ENCODE data around the gene HES5.
A peak's percentile ranks its signal among the peaks of the same experiment; 100 is the strongest.

The HES5 gene

DNA sequence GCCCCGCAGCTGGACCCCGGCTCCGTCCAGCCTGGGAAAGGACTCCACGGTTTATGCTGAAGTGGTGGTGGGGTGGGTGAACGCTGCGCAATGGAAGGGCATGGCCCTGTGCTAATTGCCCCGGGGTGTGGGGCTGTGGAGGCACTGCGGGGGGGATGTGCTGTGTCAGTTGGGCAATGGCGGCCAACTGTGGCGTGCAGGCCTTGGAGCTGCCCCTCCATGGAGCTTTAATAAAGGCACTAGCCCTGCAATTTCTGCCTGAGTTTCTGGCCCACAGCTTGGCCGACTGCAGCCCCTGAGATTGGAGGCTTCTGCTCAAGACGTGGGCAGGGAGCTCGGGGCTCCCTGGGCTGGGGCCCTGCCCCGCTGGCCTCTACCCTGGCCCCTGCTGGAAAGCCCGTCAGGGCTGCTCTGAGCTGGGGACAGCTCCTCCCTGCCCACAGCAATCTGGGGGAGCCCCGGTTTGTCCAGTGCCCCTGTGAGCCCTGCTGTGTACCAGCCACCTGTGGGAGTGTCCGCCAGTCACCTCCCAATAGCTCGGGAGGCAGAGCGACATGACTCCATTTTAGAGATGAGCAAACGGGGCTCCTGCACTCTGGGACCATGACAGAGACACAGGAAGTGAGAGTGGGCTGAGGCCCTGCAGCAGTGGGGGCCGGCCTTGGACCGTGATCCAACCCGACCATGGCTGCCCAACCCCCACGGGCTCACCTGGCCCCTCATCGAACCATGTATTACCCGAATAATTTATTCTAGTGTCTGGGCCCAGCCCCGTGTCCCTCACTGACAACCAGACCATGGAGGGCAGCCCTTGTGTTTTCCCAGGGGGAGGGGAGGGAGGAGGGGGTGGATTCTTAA is 17.4 kb upstream of the HES5 start:
- DNase-seq (ENCODE audit: low read depth, low spot score) = peak; percentile 39

DNA sequence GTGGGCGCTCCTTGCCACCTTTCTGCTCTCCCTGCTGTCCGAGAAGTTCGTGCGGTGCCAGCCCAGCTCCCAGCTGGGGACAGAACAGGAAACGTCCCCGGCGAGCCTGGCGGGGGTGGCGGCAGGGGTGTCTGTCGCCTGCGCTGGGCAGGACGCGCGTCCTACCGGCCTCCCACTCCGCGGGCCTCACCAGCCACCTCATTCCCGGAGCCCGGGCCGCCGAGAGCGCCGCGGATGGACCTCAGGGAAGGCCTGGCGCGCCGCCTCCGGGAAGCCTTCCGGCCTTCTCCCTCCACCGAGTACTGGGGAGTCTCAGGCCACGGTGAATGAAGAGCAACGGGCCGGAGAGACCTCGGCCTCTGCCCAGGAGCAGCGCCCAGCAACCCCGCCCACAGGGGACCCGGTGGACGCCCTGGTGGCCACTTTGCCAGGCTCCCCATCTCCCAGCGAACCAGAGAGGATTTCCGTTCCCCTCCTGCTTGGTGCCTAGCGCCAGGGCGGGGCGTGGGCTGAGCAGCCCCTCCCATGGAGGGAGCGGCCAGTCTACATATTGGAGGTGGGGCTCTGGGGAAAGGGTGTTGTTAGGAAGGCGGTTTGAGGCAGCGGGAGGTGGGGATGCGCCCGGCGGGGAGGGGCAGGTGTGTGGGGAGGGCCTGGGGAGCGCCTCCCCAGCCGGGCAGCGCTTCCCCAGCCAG is 16.6 kb upstream of the HES5 start:
- DNase-seq (ENCODE audit: low read depth, low spot score) = peak; percentile 91

DNA sequence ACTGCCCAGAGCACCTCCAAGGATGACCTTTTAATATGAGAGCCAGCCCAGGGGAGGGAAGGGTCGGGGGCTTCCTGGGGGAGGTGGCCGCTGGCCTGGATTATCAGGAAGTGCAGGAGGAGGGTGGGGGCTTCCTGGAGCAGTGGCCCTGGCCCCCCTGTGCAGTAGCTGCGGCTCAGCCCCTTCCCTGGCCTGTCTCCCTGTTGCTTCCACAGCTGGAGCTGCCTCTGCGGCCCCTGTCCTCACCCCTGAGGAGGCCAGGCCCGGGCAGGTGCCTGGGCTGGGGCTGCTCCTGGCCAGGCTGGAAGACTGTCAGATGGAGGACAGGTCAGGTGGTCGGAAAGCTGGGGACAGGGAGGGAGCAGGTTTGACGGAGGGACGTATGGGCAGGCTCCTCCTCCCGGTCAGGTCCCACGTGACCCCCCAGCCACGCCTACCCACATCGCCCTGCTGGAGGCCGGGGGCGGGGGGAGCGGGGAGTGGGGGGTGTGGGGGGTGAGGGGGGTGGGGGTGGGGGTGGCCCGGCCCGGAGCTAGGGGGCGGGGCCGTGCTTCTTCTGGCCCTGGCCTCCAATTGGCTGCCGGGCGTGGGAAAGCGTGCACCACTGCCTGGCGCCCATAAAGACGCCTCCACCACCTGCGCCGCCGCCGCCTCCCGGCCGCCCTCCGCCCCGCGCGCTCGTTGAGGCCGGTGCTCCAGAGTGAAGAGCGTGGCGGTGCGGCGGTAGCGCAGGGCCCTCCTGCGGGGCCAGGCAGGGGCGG is 15.9 kb upstream of the HES5 start:
- DNase-seq (ENCODE audit: low read depth, low spot score) = peak; percentile 93

DNA sequence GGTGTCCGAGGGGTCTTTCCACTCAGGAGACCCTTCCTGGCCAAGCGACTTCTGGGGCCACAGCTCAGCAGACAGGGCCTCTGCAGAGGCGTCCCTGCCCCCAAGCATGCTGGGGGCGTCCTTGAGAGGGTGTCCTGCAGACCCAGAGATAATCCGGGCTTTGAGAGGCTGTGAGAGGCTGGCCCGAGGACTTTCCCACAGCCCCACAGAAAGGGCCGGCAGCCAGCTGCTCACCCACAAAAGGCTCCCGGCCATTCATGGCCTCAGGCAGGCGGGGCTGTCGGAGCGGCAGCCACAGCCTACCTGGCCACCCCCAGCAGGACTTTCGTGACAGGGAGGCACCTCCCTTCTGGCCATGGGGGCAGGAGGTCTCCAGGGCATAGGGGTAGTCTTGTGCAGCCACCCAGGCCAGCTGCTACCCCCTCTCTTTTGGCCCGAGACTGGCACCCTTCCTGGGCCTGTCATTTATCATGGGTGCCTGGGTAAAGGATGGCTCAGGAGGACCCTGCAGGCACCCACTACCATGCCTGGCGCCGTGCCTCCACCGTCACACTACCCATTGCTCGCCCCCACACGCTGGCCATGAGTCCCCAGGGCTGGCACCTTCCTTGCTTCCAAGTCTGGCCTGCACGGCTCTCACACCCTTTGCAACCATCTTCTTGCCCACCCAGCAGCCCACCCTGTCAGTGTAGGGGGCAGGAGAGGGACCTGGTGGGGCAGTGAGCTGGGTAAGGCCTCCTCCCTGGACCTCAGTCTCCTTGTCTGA is 15.0 kb upstream of the HES5 start:
- no peak for DNase-seq (ENCODE audit: low read depth, low spot score)

DNA sequence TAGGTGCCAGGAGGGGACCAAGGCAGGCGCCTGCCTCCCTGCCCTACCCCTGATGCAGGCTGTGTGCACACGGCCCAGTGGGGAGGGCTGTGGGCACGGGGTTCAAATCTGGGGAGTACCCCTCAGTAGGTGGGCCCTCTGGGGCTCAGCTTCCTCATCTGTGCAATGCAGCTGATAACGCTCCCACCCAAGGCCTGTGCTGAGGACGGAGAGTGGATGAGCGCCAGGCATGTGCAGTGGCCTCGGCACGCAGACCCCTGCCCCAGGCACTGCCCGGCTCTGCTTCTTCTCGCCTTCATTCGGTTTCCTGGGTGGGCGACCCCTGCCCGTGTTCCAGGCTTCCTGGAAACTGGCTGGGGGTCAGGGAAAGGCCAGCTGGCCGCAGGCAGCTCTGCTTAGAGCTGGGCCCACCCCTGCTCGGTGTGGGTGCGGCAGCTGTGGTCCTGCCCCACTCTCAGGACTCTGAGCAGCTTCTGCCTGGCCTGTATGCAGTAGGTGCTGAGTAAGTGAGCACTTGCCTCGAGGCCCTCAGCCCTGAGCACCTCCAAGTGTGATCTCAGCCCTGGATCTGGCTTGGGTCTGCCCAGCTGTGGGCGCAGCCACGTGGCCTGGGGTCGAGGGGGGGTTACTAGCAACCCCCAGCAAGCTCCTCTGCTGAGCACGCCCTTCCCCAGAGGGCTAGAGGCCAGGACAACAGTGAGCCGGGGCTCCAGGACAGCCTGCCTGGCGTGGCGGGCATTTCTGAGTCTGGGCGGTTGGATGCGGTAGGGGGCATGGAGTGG is 14.2 kb upstream of the HES5 start:
- peak; percentile 41 for DNase-seq (ENCODE audit: low read depth, low spot score)

DNA sequence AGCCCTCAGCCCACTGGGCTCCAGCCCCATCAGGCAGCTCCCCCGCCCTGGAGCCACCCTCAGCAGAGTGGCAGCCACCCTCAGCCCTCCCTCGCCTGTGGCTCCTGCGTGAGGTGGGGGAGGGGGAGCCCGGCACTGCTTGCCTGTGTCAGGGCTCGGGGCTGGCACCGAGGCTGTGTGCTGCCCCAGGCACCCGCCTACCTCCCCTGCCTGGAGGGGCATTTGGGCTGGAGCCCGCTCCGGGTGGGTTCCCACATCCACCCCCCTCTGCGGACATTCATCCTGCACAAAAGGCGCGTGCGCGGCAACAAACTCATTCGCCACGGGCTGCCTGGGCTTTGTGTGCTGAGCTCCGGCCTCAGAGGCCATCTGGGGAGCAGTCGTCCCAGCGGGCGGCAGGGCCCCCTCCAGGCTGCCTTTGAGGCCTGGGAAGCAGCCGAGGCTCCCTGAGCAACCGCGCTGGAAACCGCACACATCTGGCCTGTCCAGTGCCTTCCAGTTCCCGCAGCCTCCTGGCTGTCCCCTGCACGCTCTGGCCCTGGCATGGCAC is 13.6 kb upstream of the HES5 start:
- peak; percentile 37 for DNase-seq (ENCODE audit: low read depth, low spot score)

DNA sequence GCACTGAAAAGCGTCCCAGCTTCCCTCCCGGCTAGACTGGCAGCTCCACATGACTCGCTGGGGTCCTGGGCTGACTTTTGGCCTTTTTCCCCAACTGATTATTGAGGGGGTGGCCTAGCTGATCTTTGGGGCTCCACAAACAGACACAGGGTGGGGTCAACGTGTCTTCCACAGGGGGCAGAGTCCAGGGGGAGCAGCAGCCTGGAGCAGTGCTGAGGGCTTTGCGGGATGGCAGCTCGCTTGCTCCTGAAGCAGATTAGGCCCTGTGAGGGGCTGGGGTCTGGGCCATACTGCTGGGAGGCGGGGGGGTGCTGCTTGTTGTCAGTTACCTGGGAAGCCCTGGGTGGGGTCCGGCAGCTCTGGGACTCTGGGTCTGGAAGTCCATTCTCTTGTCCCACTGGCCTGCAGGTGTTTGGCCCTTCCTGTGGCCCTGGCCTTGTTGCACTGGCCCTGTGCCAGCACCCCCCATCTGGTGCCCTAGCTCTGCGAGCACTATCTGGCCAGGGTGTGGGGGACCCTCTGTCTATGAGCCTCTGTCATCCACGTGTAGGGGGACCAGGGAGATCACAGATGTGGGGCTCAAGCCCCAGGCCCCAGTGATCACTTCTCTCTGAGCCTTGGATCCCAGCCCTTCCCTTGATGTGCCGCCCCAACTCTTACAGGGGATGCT is 12.3 kb upstream of the HES5 start:
- no peak for DNase-seq (ENCODE audit: low read depth, low spot score)

DNA sequence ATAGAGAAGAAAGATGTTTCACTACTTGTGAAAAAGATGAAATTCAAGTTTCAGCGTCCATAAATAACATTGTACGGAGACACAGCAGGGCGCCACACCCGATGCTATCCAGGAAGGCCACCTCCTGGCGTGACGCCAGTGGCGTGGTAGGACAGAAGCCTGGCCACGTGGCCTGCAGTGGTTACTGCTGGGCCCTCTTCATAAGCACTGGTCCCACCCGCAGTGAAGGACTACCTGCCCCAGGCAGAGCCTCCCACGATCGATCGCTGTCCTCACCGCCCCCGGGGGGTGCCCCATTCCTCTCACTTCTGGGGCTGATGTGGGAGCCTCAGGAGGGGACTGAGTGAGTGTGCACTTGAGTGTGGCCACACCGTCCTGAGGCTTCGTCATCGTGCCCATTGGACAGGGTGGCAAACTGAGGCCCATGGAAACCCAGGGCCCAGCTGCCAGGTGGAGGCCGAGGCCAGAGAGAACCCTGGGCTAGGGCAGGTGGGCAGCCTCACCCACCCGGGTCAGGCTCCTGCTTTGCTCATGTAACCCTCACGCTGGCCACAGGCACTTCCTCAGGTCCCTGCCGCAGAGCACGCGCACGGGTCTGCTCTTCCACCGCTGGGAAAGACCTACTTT is 11.7 kb upstream of the HES5 start:
- no peak for DNase-seq (ENCODE audit: low read depth, low spot score)

DNA sequence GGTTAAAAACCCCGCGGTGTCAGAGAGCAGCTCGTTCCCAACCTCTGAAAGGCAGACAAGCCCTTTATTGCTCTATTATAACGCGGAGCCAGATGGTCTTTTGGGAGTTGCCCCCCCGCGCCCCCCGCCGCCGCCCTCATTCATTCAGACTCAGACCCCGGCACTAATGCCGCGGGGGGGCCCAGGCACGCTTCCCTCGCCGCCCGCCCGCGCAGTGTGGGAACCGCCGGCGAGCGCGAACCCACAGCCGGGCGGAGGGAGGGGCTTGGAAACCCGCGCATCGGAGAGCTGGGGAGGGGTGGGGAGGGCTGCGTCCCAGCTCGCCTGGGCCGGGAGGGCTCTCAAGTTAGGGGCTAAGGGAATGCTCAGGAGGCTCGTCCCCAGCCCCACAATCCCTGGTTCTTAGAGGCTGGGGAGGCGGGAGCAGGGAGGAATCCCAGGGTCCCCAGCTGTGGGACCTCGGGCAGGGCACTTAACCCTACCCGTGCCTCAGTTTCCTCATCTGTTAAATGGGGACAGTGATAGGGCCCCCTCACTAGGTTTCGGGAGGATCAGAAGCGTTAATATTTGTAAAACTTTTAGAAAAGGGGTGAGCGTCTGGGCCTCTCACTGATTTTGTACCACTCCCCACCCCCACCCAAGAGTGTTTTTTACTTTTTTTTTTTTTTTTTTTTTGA is 10.9 kb upstream of the HES5 start:
- DNase-seq (ENCODE audit: low read depth, low spot score) = no peak

DNA sequence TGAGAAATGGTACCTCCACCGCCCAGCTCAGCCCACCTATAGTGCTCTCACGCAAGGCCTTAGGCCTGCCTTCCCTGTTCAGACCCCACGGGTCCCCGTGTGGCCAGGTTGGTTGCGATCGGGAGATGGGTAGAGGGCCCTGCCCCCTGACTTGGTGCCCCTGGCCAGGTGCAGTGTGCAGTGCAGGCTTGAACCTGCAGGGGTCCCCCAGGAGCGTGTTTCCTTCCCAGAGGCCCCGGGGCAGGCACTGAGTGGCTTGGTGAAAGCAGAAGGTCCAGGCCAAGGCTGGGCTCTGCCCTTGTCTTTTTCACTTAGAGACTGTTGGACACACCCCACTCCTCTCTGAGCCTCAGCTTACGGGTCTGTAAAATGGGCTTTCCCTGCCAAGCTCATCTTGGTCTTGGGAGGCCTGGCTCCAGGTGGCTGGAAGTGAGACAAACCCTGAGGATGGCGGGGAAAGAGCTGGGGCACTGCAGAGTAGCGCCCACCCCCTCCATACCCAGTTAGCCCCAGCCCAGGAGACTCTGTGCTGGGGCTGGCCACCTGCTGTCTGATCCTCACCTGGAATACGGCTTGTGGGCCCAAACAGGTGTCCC is 9.3 kb upstream of the HES5 start:
- DNase-seq (ENCODE audit: low read depth, low spot score) = peak; percentile 76

DNA sequence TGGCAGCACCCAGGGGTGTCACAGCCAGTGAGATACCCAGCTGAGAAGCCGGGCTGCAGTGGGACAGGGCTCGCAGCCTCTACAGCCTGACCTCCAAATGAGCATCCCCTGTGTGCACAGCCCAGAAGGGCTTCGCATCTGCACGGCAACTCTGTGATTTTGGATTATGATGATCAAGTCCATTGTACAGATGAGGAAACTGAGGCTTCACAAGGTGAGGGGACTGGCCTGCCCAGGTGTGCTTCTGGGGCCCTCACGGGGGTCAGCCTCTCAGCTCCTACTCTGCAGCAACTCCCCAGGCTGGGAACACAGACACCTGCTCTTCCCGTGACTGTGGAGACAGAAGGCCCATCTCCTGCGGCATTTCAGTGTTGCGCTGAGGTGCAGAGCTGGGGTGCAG is 8.8 kb upstream of the HES5 start:
- no peak for DNase-seq (ENCODE audit: low read depth, low spot score)

DNA sequence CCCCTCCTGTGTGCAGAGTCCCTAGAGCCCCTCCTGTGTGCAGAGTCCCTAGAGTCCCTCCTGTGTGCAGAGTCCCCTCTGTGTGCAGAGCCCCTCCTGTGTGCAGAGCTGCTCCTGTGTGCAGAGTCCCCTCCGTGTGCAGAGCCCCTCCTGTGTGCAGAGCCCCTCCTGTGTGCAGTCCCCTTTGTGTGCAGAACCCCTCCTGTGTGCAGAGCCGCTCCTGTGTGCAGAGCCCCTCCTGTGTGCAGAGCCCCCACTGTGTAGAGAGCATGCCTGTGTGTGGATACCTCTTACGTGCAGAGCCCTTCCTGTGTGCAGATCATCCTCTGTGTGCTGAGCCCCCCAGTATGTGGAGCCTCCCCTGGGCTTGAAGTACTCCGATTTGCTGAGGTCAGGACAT is 8.3 kb upstream of the HES5 start:
- no peak for DNase-seq (ENCODE audit: low read depth, low spot score)

DNA sequence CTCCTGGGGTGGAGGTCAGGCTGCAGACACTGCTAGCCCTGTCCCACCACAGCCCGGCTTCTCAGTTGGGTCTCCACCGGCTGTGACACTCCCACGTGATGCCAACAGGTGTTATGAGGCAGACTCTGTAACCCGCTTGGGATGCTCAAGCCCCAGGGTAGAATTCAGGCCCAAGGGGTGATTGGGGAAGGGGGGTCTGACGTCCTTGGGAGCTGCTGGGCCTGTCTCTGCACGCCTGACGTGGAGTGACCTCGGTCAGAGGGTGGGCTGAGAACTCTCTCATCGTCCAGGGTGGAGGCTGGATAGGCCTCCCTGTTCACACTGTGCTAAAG is 7.7 kb upstream of the HES5 start:
- DNase-seq (ENCODE audit: low read depth, low spot score) = no peak

DNA sequence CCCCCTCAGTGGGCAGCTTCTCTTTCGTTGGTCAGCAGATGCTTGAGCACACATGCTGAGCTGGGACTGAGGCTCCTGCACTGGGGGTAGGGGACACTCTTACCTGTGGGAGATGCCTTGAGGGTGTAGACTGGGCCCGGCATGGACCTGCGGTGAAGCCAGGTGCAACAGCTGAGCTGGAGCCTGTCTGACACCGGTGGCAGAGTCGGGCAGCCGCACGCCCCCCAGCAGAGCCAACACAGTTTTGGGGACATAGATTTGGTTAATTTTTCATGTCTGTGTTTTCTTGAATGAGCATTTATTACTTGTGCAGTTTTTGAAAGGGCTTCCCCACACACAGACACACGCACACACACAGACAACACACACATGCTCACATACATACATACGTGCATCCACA is 5.9 kb upstream of the HES5 start:
- no peak for DNase-seq (ENCODE audit: low read depth, low spot score)

DNA sequence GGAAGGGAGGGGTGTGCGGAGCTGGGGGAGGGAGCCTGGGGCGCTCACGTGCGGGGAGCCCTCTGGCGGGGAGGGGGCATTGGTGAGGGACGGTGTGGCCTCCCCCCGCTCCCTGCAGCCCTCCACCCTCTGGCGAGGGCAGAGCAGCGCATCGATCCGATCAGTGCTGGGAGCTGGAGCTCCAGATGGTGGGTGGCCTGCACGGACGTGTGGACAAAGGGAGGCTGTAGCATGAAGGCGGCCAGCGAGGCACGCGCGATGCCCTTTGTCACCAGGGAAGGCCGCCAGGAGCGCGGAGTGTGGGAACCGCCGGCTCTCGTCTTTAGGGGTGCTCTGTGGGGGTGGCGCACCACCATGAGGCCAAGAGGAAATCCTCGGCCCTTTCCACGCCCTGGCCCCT is 5.4 kb upstream of the HES5 start:
- no peak for DNase-seq (ENCODE audit: low read depth, low spot score)

DNA sequence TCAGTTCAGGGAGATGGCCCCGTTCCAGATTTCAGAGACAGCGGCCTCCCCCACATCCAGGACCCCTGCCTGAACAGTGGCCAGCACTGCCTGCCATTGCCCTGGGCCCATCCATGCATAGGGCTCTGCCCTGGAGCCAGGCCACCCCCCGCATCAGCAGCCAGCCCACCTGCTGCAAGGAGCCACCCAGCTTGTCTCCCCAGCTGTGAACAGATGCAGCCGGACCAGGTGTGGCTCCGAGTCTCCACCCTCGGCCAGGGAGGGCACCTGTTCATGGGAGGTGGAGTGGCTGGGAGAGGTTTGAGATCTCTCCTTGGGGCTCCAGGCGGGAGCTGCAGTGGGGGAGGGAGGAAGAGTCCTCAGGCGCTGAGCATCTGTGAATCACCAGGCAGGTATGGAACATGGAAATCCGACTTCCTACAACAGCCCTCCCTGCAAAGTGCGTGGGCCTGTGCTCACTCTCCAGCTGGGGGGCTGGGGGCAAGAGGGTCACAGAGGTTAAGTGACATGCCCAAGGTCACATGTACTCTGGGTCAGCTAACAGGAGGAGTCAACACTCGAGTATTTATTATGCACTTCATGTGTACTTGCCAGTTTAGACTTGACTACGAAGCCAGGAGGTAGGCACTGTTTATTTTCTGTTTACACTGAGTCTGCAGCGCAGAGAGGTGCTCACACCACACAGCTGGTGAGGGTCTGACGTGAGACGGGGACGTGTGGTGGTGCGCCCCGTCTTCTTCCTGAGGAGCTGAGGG is 4.8 kb upstream of the HES5 start:
- DNase-seq (ENCODE audit: low read depth, low spot score) = peak; percentile 69

DNA sequence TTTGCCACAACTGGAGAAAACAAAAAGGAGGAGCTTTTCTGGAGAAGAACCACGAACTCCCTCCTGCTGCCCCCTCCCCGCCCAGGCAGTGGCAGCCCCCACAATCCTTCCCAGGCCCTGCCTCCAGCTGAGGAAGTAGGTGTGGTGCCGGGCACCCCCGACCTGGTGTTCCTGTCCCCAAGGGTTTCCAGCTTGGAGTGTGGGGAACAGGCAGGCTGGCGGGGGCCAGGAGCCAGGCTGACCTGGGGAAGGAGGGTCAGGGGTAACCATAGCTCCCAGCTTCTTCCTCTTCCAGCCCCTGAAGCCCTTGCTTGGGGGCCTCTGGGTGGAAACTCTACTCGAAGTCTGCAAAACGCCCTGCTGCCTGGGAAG is 4.2 kb upstream of the HES5 start:
- no peak for DNase-seq (ENCODE audit: low read depth, low spot score)

DNA sequence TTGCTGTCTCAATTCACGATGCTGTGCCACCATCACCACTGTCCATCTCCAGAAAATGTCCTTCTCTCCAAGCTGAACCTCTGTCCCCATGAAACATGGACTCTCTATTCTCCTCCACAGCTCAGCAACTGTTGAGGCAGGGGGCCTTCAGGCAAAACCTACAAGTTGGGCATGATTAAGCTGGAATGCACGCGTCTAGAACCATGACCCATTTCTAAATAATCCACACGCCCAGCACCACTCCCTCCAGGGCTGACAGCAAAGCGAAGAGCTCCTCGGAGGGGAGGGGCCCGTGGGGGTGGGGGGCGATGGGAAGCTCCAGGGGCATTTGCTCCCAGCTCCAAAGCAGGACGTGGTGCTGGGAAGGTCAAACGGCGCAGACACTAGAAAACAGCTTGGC is 3.3 kb upstream of the HES5 start:
- DNase-seq (ENCODE audit: low read depth, low spot score) = no peak

Measured in ELF-1 (cell line).